AG10803 (cell line): ENCODE results near the gene ADAMTSL3.
"Not testable (repeated sequence)": the region's sequence is repeated elsewhere in the genome, so short reads cannot be mapped to it uniquely, and the experiment has no call there.

Experiments used
- DNase-seq: peaks from one replicate; pipeline ENCODE4 v3.0.0; 2010; ENCODE audit warnings: low read depth
- H3K4me3 ChIP-seq: 2 replicates; pipeline ENCODE4 v1.5.1; 2011; ENCODE audit warnings: mild to moderate bottlenecking, low read length, control low read depth
- TF ChIP-seq, protein P1 (sequence below): conservative IDR thresholded peaks from 2 replicates; pipeline ENCODE4 v1.5.1; 2011; ENCODE audit warnings: mild to moderate bottlenecking, low read length, control low read depth, inconsistent platforms

ADAMTSL3 gene

GRCh38 chr15:84081391-84082168, 427.7 kb downstream of the ADAMTSL3 start:
- no peak for DNase-seq

DNA sequence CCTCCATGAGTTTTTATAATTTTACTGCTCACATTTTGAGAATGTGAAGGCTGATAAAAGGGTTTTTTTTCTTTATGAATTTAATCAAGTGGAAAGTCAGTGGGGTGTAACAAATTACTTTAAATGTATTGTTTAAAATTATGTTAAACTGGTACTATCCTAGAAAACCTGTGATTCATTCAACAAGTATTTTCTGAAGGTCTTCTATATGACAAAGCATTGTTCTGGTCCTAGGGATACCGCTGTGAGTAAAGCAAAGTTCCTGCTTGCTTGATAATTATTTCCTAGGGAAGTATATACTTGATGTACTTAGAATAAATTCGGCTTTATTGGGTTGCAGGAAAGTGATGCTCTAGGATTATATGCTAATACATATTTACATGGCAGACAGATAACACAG, 428.8 kb downstream of the ADAMTSL3 start:
- TF ChIP-seq, protein P1, sequence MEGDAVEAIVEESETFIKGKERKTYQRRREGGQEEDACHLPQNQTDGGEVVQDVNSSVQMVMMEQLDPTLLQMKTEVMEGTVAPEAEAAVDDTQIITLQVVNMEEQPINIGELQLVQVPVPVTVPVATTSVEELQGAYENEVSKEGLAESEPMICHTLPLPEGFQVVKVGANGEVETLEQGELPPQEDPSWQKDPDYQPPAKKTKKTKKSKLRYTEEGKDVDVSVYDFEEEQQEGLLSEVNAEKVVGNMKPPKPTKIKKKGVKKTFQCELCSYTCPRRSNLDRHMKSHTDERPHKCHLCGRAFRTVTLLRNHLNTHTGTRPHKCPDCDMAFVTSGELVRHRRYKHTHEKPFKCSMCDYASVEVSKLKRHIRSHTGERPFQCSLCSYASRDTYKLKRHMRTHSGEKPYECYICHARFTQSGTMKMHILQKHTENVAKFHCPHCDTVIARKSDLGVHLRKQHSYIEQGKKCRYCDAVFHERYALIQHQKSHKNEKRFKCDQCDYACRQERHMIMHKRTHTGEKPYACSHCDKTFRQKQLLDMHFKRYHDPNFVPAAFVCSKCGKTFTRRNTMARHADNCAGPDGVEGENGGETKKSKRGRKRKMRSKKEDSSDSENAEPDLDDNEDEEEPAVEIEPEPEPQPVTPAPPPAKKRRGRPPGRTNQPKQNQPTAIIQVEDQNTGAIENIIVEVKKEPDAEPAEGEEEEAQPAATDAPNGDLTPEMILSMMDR: no peak

More at GRCh38 chr15:84081391-84082168, 427.7 kb downstream of the ADAMTSL3 start:
- TF ChIP-seq, protein P1: no peak
- H3K4me3 ChIP-seq: no peak overlapping the region

GRCh38 chr15:84086071-84086470, 432.1 kb downstream of the ADAMTSL3 start:
- H3K4me3 ChIP-seq, DNase-seq: not testable (repeated sequence)

More for the DNA sequence above, 428.8 kb downstream of the ADAMTSL3 start:
- H3K4me3 ChIP-seq: no peak overlapping the region
- no peak for DNase-seq
